ENCODE measurements around the gene CYB5R2. TPM values are rescaled to one million over a fixed set of nuclear protein-coding genes. Genes with fewer than 3 reads are reported as not detected.

CYB5R2 gene
- not detected for polyA plus RNA-seq (2013)

GRCh38 chr11:7672960-7673723 lies at the start of gene CYB5R2:
CYB5R2 (minus strand) TSS chr11:7673500; CDS start chr11:7672825, 675 bp downstream.
- H3K4me1 ChIP-seq (ENCODE audit: control extremely low read depth in 1 of 4, control insufficient read depth in 4 of 4, insufficient read depth in 4 of 4, low read length in 3 of 4), result peaks cover 0 to 10% (median 3%) of the 10 kb centered on the region in 4 experiments
- H3K4me3 ChIP-seq (ENCODE audit: control insufficient read depth in 1 of 7, extremely low read depth in 1 of 7, insufficient read depth in 4 of 7, low read depth in 2 of 7, low read length in 6 of 7), result peak within 1 kb of the TSS in 3 of 7 experiments; percentile 46 to 61 (median 48)
- DNase-seq, result no peak
- WGBS (ENCODE audit: insufficient coverage), result 12% methylated on average over 37 of the region's 40 CpGs
- ChIA-PET CTCF (no interaction called here), POLR2A (no interaction called here)
- H3K27ac ChIP-seq (ENCODE audit: insufficient read depth in 1 of 2, low read depth in 1 of 2, low read length in 2 of 2, poor library complexity in 1 of 2, severe bottlenecking in 2 of 2), result no peak within 1 kb of the TSS
- H3K9me3 ChIP-seq (ENCODE audit: control extremely low read depth in 1 of 5, control insufficient read depth in 4 of 5, insufficient read depth in 2 of 5, low read depth in 1 of 5, low read length in 4 of 5), result peaks cover 4 to 12% (median 9%) of the 10 kb centered on the region in 5 experiments
- no peaks in the 10 kb centered on the region for H3K36me3 ChIP-seq (ENCODE audit: control insufficient read depth in 4 of 4, insufficient read depth in 4 of 4, low read length in 3 of 4)
- H3K27me3 ChIP-seq (replicated peaks in 2 of 5; ENCODE audit: control insufficient read depth in 4 of 5, insufficient read depth in 5 of 5, low read length in 4 of 5), result peaks cover 7 to 76% (median 33%) of the 10 kb centered on the region in 5 experiments

GRCh38 chr11:7714786-7715185 lies 41.5 kb upstream of the CYB5R2 start:
- H3K36me3 ChIP-seq (ENCODE audit: control insufficient read depth in 4 of 4, insufficient read depth in 4 of 4, low read length in 3 of 4), result no peaks in the 10 kb centered on the region
- ChIA-PET CTCF (no interaction called here), POLR2A (no interaction called here)
- WGBS (ENCODE audit: insufficient coverage), result no CpG with 5 or more reads among the region's 3 CpGs
- peaks cover 0 to 2% (median 0%) of the 10 kb centered on the region in 5 experiments for H3K9me3 ChIP-seq (ENCODE audit: control extremely low read depth in 1 of 5, control insufficient read depth in 4 of 5, insufficient read depth in 2 of 5, low read depth in 1 of 5, low read length in 4 of 5)
- no peaks in the 10 kb centered on the region for H3K4me1 ChIP-seq (ENCODE audit: control extremely low read depth in 1 of 4, control insufficient read depth in 4 of 4, insufficient read depth in 4 of 4, low read length in 3 of 4)
- H3K27me3 ChIP-seq (replicated peaks in 2 of 5; ENCODE audit: control insufficient read depth in 4 of 5, insufficient read depth in 5 of 5, low read length in 4 of 5), result no peaks in the 10 kb centered on the region
- no peak overlapping the region for H3K4me3 ChIP-seq (ENCODE audit: control insufficient read depth in 1 of 7, extremely low read depth in 1 of 7, insufficient read depth in 4 of 7, low read depth in 2 of 7, low read length in 6 of 7)
- DNase-seq, result no peak
- no peak overlapping the region for H3K27ac ChIP-seq (ENCODE audit: insufficient read depth in 1 of 2, low read depth in 1 of 2, low read length in 2 of 2, poor library complexity in 1 of 2, severe bottlenecking in 2 of 2)

GRCh38 chr11:7706377-7706776 lies 33.1 kb upstream of the CYB5R2 start, which contains the start of gene OVCH2:
OVCH2 (minus strand) TSS chr11:7706477; CDS start chr11:7706394, 83 bp downstream.
- Histone ChIP-seq H3K27me3 (replicated peaks in 2 of 5; ENCODE audit: control insufficient read depth in 4 of 5, insufficient read depth in 5 of 5, low read length in 4 of 5) (peaks cover 3 to 39% (median 4%) of the 10 kb centered on the region in 5 experiments), H3K27ac (ENCODE audit: insufficient read depth in 1 of 2, low read depth in 1 of 2, low read length in 2 of 2, poor library complexity in 1 of 2, severe bottlenecking in 2 of 2) (no peak within 1 kb of the TSS), H3K9me3 (ENCODE audit: control extremely low read depth in 1 of 5, control insufficient read depth in 4 of 5, insufficient read depth in 2 of 5, low read depth in 1 of 5, low read length in 4 of 5) (no peaks in the 10 kb centered on the region), H3K4me1 (ENCODE audit: control extremely low read depth in 1 of 4, control insufficient read depth in 4 of 4, insufficient read depth in 4 of 4, low read length in 3 of 4) (no peaks in the 10 kb centered on the region), H3K4me3 (ENCODE audit: control insufficient read depth in 1 of 7, extremely low read depth in 1 of 7, insufficient read depth in 4 of 7, low read depth in 2 of 7, low read length in 6 of 7) (no peak within 1 kb of the TSS), H3K36me3 (ENCODE audit: control insufficient read depth in 4 of 4, insufficient read depth in 4 of 4, low read length in 3 of 4) (no peaks in the 10 kb centered on the region)
- no CpG with 5 or more reads among the region's 2 CpGs for WGBS (ENCODE audit: insufficient coverage)
- no peak for DNase-seq
- CTCF ChIA-PET, result interaction anchor here (1.4 kb wide), 1 partner anchor 44 kb away, joined by 5 read pairs; no protein-coding TSS in a partner anchor
- POLR2A ChIA-PET, result no interaction called here

GRCh38 chr11:7703740-7704139 lies 30.4 kb upstream of the CYB5R2 start:
- CTCF ChIA-PET, result no interaction called here
- H3K4me1 ChIP-seq (ENCODE audit: control extremely low read depth in 1 of 4, control insufficient read depth in 4 of 4, insufficient read depth in 4 of 4, low read length in 3 of 4), result no peaks in the 10 kb centered on the region
- H3K4me3 ChIP-seq (ENCODE audit: control insufficient read depth in 1 of 7, extremely low read depth in 1 of 7, insufficient read depth in 4 of 7, low read depth in 2 of 7, low read length in 6 of 7), result no peak overlapping the region
- POLR2A ChIA-PET, result no interaction called here
- H3K27ac ChIP-seq (ENCODE audit: insufficient read depth in 1 of 2, low read depth in 1 of 2, low read length in 2 of 2, poor library complexity in 1 of 2, severe bottlenecking in 2 of 2), result no peak overlapping the region
- no peaks in the 10 kb centered on the region for H3K9me3 ChIP-seq (ENCODE audit: control extremely low read depth in 1 of 5, control insufficient read depth in 4 of 5, insufficient read depth in 2 of 5, low read depth in 1 of 5, low read length in 4 of 5)
- H3K27me3 ChIP-seq (replicated peaks in 2 of 5; ENCODE audit: control insufficient read depth in 4 of 5, insufficient read depth in 5 of 5, low read length in 4 of 5), result peaks cover 3 to 33% (median 6%) of the 10 kb centered on the region in 5 experiments
- no peak for DNase-seq
- no peaks in the 10 kb centered on the region for H3K36me3 ChIP-seq (ENCODE audit: control insufficient read depth in 4 of 4, insufficient read depth in 4 of 4, low read length in 3 of 4)
- WGBS (ENCODE audit: insufficient coverage), result 78% methylated on average over 5 of the region's 5 CpGs

- no peak for DNase-seq
- 79% methylated on average over 5 of the region's 5 CpGs for WGBS (ENCODE audit: insufficient coverage)
- Histone ChIP-seq H3K4me1 (ENCODE audit: control extremely low read depth in 1 of 4, control insufficient read depth in 4 of 4, insufficient read depth in 4 of 4, low read length in 3 of 4) (no peaks in the 10 kb centered on the region), H3K9me3 (ENCODE audit: control extremely low read depth in 1 of 5, control insufficient read depth in 4 of 5, insufficient read depth in 2 of 5, low read depth in 1 of 5, low read length in 4 of 5) (no peaks in the 10 kb centered on the region), H3K36me3 (ENCODE audit: control insufficient read depth in 4 of 4, insufficient read depth in 4 of 4, low read length in 3 of 4) (no peaks in the 10 kb centered on the region), H3K4me3 (ENCODE audit: control insufficient read depth in 1 of 7, extremely low read depth in 1 of 7, insufficient read depth in 4 of 7, low read depth in 2 of 7, low read length in 6 of 7) (no peak overlapping the region), H3K27me3 (replicated peaks in 2 of 5; ENCODE audit: control insufficient read depth in 4 of 5, insufficient read depth in 5 of 5, low read length in 4 of 5) (peaks cover 7 to 30% (median 9%) of the 10 kb centered on the region in 5 experiments), H3K27ac (ENCODE audit: insufficient read depth in 1 of 2, low read depth in 1 of 2, low read length in 2 of 2, poor library complexity in 1 of 2, severe bottlenecking in 2 of 2) (no peak overlapping the region)
- CTCF ChIA-PET, result interaction anchor here (1.0 to 2.4 kb wide), 4 partner anchors 9 to 598 kb away, joined by 4 to 9 read pairs (median 8); no protein-coding TSS in a partner anchor
- POLR2A ChIA-PET, result no interaction called here
Observed at GRCh38 chr11:7696424-7696823, 23.1 kb upstream of the CYB5R2 start.

GRCh38 chr11:7694235-7694634 lies 20.9 kb upstream of the CYB5R2 start:
- H3K4me1 ChIP-seq (ENCODE audit: control extremely low read depth in 1 of 4, control insufficient read depth in 4 of 4, insufficient read depth in 4 of 4, low read length in 3 of 4), result no peaks in the 10 kb centered on the region
- no peak overlapping the region for H3K27ac ChIP-seq (ENCODE audit: insufficient read depth in 1 of 2, low read depth in 1 of 2, low read length in 2 of 2, poor library complexity in 1 of 2, severe bottlenecking in 2 of 2)
- no peak for DNase-seq
- H3K36me3 ChIP-seq (ENCODE audit: control insufficient read depth in 4 of 4, insufficient read depth in 4 of 4, low read length in 3 of 4), result no peaks in the 10 kb centered on the region
- H3K4me3 ChIP-seq (ENCODE audit: control insufficient read depth in 1 of 7, extremely low read depth in 1 of 7, insufficient read depth in 4 of 7, low read depth in 2 of 7, low read length in 6 of 7), result no peak overlapping the region
- ChIA-PET CTCF (interaction anchor here (1.0 to 2.4 kb wide), 7 partner anchors 8 to 596 kb away, joined by 3 to 9 read pairs (median 8); no protein-coding TSS in a partner anchor), POLR2A (no interaction called here)
- peaks cover 7 to 38% (median 14%) of the 10 kb centered on the region in 5 experiments for H3K27me3 ChIP-seq (replicated peaks in 2 of 5; ENCODE audit: control insufficient read depth in 4 of 5, insufficient read depth in 5 of 5, low read length in 4 of 5)
- 56% methylated on average over 1 of the region's 3 CpGs for WGBS (ENCODE audit: insufficient coverage)
- H3K9me3 ChIP-seq (ENCODE audit: control extremely low read depth in 1 of 5, control insufficient read depth in 4 of 5, insufficient read depth in 2 of 5, low read depth in 1 of 5, low read length in 4 of 5), result no peaks in the 10 kb centered on the region

GRCh38 chr11:7692426-7692825 lies 19.1 kb upstream of the CYB5R2 start:
- Histone ChIP-seq H3K36me3 (ENCODE audit: control insufficient read depth in 4 of 4, insufficient read depth in 4 of 4, low read length in 3 of 4) (no peaks in the 10 kb centered on the region), H3K4me1 (ENCODE audit: control extremely low read depth in 1 of 4, control insufficient read depth in 4 of 4, insufficient read depth in 4 of 4, low read length in 3 of 4) (no peaks in the 10 kb centered on the region), H3K27ac (ENCODE audit: insufficient read depth in 1 of 2, low read depth in 1 of 2, low read length in 2 of 2, poor library complexity in 1 of 2, severe bottlenecking in 2 of 2) (no peak overlapping the region), H3K4me3 (ENCODE audit: control insufficient read depth in 1 of 7, extremely low read depth in 1 of 7, insufficient read depth in 4 of 7, low read depth in 2 of 7, low read length in 6 of 7) (no peak overlapping the region), H3K27me3 (replicated peaks in 2 of 5; ENCODE audit: control insufficient read depth in 4 of 5, insufficient read depth in 5 of 5, low read length in 4 of 5) (peaks cover 5 to 40% (median 14%) of the 10 kb centered on the region in 5 experiments), H3K9me3 (ENCODE audit: control extremely low read depth in 1 of 5, control insufficient read depth in 4 of 5, insufficient read depth in 2 of 5, low read depth in 1 of 5, low read length in 4 of 5) (no peaks in the 10 kb centered on the region)
- POLR2A ChIA-PET, result no interaction called here
- CTCF ChIA-PET, result interaction anchor here (0.6 to 2.4 kb wide), 3 partner anchors 24 to 593 kb away, joined by 3 to 6 read pairs (median 3); no protein-coding TSS in a partner anchor
- WGBS (ENCODE audit: insufficient coverage), result 100% methylated on average over 2 of the region's 3 CpGs
- DNase-seq, result no peak

All from common myeloid progenitor, CD34-positive (primary cell).